ENCODE measurements around the gene GLRB. TPM values are rescaled to one million over a fixed set of nuclear protein-coding genes. Genes with fewer than 3 reads are reported as not detected.
A peak's percentile ranks its signal among the peaks of the same experiment; 100 is the strongest.

Gene GLRB
- total and polyA plus RNA-seq, 2 experiments from 2014 or later: 3.3 to 4.8 TPM

DNA sequence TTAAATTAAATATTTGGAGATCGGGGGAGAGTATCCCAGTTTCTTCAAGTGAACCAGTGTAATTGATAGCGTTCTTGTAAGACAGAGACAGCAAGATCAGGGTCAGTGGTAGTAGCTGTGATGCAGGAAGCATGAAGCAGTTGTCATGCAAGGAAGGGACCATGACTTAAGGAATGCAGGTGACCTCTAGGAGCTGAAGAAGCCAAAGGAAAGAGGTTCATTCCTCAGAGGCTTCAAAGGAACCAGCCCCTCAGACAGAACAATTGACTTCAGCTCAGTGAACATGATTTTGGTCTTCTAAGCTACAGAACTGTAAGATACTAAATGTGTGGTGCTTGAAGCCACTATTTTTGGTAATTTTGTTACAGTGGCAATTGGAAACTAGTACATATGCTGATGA is 51.6 kb downstream of the GLRB start:
- no peaks in the 10 kb centered on the region for H3K9me2 ChIP-seq (replicated peaks; ENCODE audit: insufficient read depth)
- H3K27me3 ChIP-seq: no peaks in the 10 kb centered on the region
- H3K27ac ChIP-seq: no peak overlapping the region
- no peak for DNase-seq (ENCODE audit: low spot score)
- no peaks in the 10 kb centered on the region for H3K9me3 ChIP-seq (ENCODE audit: low read depth)
- no peak overlapping the region for H2AFZ ChIP-seq
- WGBS (ENCODE audit: low lambda C conversion rate, missing lambda C conversion rate): 84% methylated on average over 2 of the region's 2 CpGs
- H4K20me1 ChIP-seq (ENCODE audit: insufficient read depth, poor library complexity, severe bottlenecking): no peaks in the 10 kb centered on the region
- H3K79me2 ChIP-seq: no peaks in the 10 kb centered on the region
- no peak overlapping the region for H3K4me3 ChIP-seq
- no peaks in the 10 kb centered on the region for H3K36me3 ChIP-seq (replicated peaks; ENCODE audit: insufficient read depth, low read depth)
- no peak overlapping the region for H3K4me2 ChIP-seq
- H3K4me1 ChIP-seq (ENCODE audit: insufficient read depth): no peaks in the 10 kb centered on the region
- TF ChIP-seq, protein P1, sequence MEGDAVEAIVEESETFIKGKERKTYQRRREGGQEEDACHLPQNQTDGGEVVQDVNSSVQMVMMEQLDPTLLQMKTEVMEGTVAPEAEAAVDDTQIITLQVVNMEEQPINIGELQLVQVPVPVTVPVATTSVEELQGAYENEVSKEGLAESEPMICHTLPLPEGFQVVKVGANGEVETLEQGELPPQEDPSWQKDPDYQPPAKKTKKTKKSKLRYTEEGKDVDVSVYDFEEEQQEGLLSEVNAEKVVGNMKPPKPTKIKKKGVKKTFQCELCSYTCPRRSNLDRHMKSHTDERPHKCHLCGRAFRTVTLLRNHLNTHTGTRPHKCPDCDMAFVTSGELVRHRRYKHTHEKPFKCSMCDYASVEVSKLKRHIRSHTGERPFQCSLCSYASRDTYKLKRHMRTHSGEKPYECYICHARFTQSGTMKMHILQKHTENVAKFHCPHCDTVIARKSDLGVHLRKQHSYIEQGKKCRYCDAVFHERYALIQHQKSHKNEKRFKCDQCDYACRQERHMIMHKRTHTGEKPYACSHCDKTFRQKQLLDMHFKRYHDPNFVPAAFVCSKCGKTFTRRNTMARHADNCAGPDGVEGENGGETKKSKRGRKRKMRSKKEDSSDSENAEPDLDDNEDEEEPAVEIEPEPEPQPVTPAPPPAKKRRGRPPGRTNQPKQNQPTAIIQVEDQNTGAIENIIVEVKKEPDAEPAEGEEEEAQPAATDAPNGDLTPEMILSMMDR (IDR thresholded peaks at IDR 0.05; ENCODE audit: poor library complexity): no peak
- TF ChIP-seq EZH2phosphoT487 (IDR thresholded peaks at IDR 0.05; ENCODE audit: low read depth, severe bottlenecking, unreplicated experiment) (no peak), EZH2 (IDR thresholded peaks at IDR 0.05; ENCODE audit: borderline replicate concordance) (no peak)

DNA sequence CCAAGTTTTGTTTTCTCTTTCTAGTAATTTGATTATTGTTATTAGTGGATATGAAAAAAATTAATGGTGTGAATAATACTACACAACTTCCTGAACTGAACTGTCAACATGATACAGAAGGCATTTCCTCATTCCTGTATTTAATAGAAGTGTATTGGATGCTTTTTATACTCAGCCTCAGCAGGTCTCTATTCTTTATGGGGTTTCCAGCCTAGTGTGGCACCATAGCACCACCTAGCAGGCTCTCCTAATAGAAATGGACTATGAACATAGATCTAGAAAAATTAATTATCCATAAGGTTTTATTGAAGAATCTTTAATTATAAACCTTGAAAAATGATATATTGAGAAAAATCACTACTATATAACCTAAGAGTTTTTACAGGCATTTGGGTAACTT is 52.4 kb downstream of the GLRB start:
- no peak overlapping the region for H3K4me2 ChIP-seq
- H4K20me1 ChIP-seq (ENCODE audit: insufficient read depth, poor library complexity, severe bottlenecking): no peaks in the 10 kb centered on the region
- TF ChIP-seq EZH2 (IDR thresholded peaks at IDR 0.05; ENCODE audit: borderline replicate concordance) (no peak), EZH2phosphoT487 (IDR thresholded peaks at IDR 0.05; ENCODE audit: low read depth, severe bottlenecking, unreplicated experiment) (no peak)
- TF ChIP-seq, protein P1 (IDR thresholded peaks at IDR 0.05; ENCODE audit: poor library complexity): peak; percentile 58
- H3K27me3 ChIP-seq: no peaks in the 10 kb centered on the region
- no peaks in the 10 kb centered on the region for H3K9me2 ChIP-seq (replicated peaks; ENCODE audit: insufficient read depth)
- no peak overlapping the region for H3K4me3 ChIP-seq
- peak; percentile 34 for DNase-seq (ENCODE audit: low spot score)
- H3K36me3 ChIP-seq (replicated peaks; ENCODE audit: insufficient read depth, low read depth): no peaks in the 10 kb centered on the region
- no peak overlapping the region for H2AFZ ChIP-seq
- H3K27ac ChIP-seq: no peak overlapping the region
- H3K9me3 ChIP-seq (ENCODE audit: low read depth): no peaks in the 10 kb centered on the region
- H3K79me2 ChIP-seq: no peaks in the 10 kb centered on the region
- H3K4me1 ChIP-seq (ENCODE audit: insufficient read depth): no peaks in the 10 kb centered on the region

DNA sequence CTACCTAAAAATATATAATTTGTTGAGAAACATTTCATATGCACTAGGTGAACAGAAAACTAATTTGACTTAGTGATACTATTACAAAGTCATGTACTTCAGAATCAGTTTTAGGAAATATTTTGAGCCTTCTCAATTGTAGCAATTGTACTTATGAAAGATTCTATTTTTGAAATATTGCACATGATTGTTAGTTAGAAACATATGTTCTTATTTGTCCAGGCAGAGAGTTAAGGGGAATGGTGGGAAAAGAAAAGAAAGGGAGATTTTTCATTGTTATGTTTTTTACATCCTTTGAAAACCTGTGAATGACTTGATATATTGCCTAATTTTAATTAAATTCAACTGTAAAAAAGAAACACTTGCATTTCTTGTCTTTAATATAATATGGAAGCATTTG is 66.0 kb downstream of the GLRB start:
- no peak overlapping the region for H3K4me3 ChIP-seq
- no peaks in the 10 kb centered on the region for H3K9me2 ChIP-seq (replicated peaks; ENCODE audit: insufficient read depth)
- H3K27me3 ChIP-seq: no peaks in the 10 kb centered on the region
- no peaks in the 10 kb centered on the region for H4K20me1 ChIP-seq (ENCODE audit: insufficient read depth, poor library complexity, severe bottlenecking)
- no peaks in the 10 kb centered on the region for H3K79me2 ChIP-seq
- no peaks in the 10 kb centered on the region for H3K36me3 ChIP-seq (replicated peaks; ENCODE audit: insufficient read depth, low read depth)
- no peak overlapping the region for H3K4me2 ChIP-seq
- no peak overlapping the region for H3K27ac ChIP-seq
- no peaks in the 10 kb centered on the region for H3K9me3 ChIP-seq (ENCODE audit: low read depth)
- no peak overlapping the region for H2AFZ ChIP-seq
- no peaks in the 10 kb centered on the region for H3K4me1 ChIP-seq (ENCODE audit: insufficient read depth)
- no peak for DNase-seq (ENCODE audit: low spot score)
- TF ChIP-seq, protein P1 (IDR thresholded peaks at IDR 0.05; ENCODE audit: poor library complexity): no peak
- no peak for TF ChIP-seq EZH2phosphoT487 (IDR thresholded peaks at IDR 0.05; ENCODE audit: low read depth, severe bottlenecking, unreplicated experiment)
- no peak for TF ChIP-seq EZH2 (IDR thresholded peaks at IDR 0.05; ENCODE audit: borderline replicate concordance)

DNA sequence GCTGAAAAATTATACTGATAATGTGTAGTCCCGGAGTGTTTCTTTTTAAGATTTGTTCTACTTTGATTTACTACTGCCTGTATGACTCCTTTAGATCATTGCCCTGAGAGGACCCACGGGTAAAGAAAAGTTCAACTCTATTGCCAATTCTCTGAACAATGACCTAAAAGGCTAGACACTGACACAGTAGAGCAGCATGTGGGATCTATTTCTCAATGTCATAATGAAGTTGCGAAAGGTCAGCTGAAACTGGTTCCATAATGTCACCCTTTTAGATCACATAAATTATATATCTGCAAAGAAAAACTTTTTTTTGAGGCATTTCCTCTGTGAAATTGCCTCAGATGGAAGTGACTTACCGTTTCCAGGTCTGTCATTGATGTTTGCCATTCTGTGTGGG is 67.4 kb downstream of the GLRB start:
- Histone ChIP-seq H3K27ac (no peak overlapping the region), H3K4me1 (ENCODE audit: insufficient read depth) (no peaks in the 10 kb centered on the region), H3K9me2 (replicated peaks; ENCODE audit: insufficient read depth) (no peaks in the 10 kb centered on the region), H3K9me3 (ENCODE audit: low read depth) (no peaks in the 10 kb centered on the region), H3K79me2 (no peaks in the 10 kb centered on the region), H3K36me3 (replicated peaks; ENCODE audit: insufficient read depth, low read depth) (no peaks in the 10 kb centered on the region), H3K4me3 (no peak overlapping the region), H4K20me1 (ENCODE audit: insufficient read depth, poor library complexity, severe bottlenecking) (no peaks in the 10 kb centered on the region), H3K4me2 (no peak overlapping the region), H3K27me3 (no peaks in the 10 kb centered on the region), H2AFZ (no peak overlapping the region)
- TF ChIP-seq, protein P1 (IDR thresholded peaks at IDR 0.05; ENCODE audit: poor library complexity): no peak
- TF ChIP-seq EZH2phosphoT487 (IDR thresholded peaks at IDR 0.05; ENCODE audit: low read depth, severe bottlenecking, unreplicated experiment): no peak
- no peak for TF ChIP-seq EZH2 (IDR thresholded peaks at IDR 0.05; ENCODE audit: borderline replicate concordance)
- no peak for DNase-seq (ENCODE audit: low spot score)
- 88% methylated on average over 4 of the region's 4 CpGs for WGBS (ENCODE audit: low lambda C conversion rate, missing lambda C conversion rate)

All from hepatocyte (in vitro differentiated cells).